ENCODE results near the gene NUAK1.

The NUAK1 gene

DNA sequence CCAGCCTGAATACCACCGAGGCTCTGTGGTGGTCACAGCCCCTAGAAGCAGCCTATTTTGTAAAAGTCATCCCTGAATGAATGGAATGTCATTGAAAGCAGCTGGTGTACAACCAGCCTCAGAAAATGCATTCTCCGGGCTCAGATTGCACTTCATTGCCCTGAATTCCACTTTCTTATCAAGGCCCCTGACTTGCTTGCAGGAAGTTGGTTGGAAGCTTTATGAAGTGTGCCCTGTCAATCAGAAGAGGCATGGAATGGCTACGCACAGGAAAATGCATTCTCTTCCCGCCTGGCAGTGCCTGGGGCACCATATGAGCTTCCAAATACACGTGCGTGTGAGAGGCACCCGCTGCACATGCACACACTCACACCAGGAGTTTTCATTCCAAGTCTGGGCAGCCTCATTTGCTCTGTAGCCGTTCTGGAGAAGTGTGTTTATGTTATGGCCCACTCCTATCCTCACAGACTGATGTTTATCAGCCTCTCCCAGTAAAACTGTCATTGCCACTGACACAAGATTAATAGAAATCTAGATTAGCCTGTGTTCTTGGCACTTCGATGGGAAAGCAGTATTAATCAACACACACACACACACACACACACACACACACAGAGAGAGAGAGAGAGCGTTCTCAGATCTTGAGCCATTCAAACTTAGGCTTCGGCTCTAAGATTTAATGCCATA lies 63.9 kb downstream of the NUAK1 start:
- DNase-seq = peak; percentile 45
- in situ Hi-C loops (cut with HindIII; ENCODE audit: low pct_ligation_motif_present, low pct_unique_long_range_greater_than_20kb, low sequenced_read_pairs) = no loop called here

DNA sequence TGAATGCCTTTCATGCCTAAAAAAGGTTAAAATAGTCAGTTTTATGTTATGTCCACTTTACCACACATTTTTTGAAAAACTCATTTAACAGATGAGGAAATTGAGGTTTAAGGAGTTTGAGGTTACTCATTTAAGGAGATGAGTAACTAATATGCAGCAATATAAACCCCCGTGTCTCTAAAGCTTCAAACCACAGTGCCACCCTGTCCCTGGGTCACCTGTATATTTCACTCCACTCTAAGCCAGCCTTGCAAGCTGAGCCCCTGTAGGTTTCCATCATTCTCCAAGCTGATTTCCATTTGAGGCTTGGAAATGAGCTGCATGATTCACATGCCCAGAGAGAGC lies 64.4 kb downstream of the NUAK1 start:
- in situ Hi-C loops (cut with HindIII; ENCODE audit: low pct_ligation_motif_present, low pct_unique_long_range_greater_than_20kb, low sequenced_read_pairs) = no loop called here
- no peak for DNase-seq

DNA sequence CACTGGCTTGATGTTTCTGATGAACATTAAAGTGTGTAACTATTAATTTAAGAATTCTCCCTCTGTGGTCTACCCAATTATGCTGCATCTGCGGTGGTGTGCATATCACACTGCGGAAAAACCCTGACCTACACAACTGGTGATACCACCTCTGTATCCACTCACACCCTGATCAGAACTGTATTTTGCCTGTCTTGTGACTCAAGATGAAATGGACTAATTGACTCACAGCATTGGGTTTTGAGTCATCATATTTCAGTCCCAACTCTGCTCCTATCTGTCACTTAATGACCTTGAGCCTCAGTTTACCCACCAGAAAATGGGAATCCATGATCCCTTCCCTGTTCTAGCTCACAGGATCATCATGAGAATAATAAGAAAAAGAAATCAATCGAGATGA lies 65.6 kb downstream of the NUAK1 start:
- in situ Hi-C loops (cut with HindIII; ENCODE audit: low pct_ligation_motif_present, low pct_unique_long_range_greater_than_20kb, low sequenced_read_pairs) = no loop called here

DNA sequence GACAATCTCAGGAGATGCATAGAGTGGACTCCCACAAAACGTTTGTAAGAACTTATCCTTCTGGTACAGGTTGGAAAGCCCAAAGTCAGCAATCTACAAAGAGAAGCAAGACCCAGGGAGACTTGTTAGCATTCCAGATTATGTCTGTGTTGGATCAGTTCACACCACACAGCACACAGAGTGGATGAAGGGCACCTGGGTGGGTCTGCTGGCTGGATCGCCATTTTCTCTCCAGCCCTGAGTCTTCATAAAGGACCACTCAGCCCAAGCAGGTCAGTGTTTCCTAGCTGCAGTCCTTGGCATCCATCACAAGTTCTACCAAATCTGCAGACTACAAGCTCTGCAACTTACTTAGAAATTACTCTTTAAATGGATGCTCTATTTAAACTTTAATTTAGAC lies 66.0 kb downstream of the NUAK1 start:
- in situ Hi-C loops (cut with HindIII; ENCODE audit: low pct_ligation_motif_present, low pct_unique_long_range_greater_than_20kb, low sequenced_read_pairs) = no loop called here
- no peak for DNase-seq

More for the DNA sequence above, 65.6 kb downstream of the NUAK1 start:
- DNase-seq = no peak

DNA sequence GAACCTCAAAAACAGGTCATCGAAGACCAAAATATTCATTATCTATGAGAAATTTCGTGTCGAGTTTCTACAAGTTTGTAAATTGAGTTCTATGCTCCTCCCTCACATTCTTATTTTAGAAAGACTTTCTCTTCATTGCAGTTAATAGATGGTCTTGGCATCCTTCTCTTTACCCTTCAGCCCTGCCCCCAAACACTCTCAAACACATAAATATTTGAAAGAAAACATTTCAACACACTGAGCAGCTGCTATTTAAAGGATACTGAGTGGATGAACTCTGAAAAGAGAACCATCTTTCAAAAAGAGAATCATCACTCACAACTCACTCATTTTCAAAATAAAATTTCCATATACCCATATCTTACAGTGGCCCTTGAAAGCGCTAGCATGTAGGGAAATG lies 67.1 kb downstream of the NUAK1 start:
- no peak for DNase-seq
- in situ Hi-C loops (cut with HindIII; ENCODE audit: low pct_ligation_motif_present, low pct_unique_long_range_greater_than_20kb, low sequenced_read_pairs) = no loop called here

DNA sequence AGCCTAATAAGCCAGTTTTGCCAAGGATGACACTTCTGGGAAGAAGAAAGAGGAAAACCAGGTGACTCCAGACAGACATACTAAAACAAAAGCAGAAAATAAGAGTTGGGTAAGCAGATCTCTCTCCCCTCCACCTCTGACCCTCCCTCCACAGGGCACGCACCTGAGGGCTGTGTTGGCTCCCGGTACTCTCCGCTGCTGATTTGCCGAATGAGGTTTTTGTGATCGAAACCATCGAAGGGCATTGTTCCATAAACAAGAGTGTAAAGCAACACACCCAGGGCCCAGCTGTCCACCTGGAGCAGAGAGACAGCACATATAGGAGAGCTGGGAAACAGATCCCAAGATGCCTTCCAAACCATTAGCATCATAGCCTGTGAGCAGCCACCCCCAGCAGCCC lies 68.1 kb downstream of the NUAK1 start:
- in situ Hi-C loops (cut with HindIII; ENCODE audit: low pct_ligation_motif_present, low pct_unique_long_range_greater_than_20kb, low sequenced_read_pairs) = no loop called here
- no peak for DNase-seq

DNA sequence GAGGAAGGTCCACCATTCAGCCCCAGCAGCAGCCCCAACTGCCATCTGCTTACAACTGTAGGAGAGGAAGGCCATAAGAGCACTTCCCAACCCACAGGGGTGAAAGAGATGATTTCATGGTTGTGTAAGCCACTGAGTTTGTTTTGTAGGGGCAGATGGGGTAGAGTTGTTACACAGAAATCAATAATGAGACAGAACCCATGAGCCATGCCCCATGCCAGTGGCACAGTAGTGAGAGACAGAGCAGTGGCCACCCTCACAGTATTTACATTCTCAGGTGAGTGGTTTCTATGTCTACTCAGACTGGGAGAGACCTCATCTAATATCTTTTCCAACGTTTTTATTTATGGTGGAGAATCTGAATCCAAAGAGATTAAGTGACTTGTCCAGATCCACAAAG lies 68.6 kb downstream of the NUAK1 start:
- no peak for DNase-seq
- in situ Hi-C loops (cut with HindIII; ENCODE audit: low pct_ligation_motif_present, low pct_unique_long_range_greater_than_20kb, low sequenced_read_pairs) = no loop called here

DNA sequence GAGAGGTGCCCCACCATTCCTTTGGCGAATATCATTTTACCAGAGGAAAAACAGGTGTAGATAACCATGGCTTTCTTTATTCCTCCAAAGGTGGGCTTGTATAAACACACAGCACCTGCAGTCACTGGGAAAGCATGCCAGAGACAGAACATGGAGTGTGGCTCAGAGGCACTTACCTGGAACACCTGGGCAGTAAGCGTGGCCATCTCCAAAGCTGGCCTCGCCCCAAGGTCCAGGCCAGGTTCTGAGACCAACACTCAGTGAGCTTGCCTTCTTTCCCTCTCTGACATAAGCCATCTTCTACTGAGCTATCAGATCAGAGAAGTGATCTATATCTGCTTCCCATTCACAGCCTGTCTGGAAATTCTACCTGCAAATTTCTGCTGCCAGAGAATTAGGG lies 70.5 kb downstream of the NUAK1 start:
- DNase-seq = no peak
- in situ Hi-C loops (cut with HindIII; ENCODE audit: low pct_ligation_motif_present, low pct_unique_long_range_greater_than_20kb, low sequenced_read_pairs) = no loop called here

DNA sequence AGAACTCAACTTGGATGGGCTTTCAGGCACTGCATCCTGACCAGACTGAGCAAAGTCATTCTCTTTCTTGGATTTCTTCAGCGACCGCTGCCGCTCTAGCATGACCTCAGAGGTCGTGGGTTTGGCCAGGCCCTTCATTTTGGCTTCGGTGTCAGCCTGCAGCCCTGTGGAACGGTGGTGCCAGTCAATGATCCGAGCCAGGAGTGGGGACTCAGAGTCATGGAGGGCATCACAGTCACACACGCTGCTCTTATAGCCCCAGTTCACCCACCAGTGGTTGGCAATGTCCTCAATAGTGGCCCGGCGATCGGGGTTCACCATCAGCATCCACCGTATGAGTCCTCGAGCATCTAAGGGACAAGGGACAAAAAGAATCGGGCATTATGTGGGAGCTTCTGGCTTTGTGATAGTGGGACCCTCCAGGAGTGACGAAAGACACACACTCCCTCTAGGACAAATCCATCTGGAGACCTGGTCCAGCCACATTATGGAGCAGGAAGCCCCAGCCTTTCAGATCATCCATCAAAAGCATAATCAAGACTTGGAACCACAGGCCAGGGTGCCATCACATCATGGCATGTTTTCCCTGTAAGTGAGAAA lies 71.0 kb downstream of the NUAK1 start:
- in situ Hi-C loops (cut with HindIII; ENCODE audit: low pct_ligation_motif_present, low pct_unique_long_range_greater_than_20kb, low sequenced_read_pairs) = no loop called here

DNA sequence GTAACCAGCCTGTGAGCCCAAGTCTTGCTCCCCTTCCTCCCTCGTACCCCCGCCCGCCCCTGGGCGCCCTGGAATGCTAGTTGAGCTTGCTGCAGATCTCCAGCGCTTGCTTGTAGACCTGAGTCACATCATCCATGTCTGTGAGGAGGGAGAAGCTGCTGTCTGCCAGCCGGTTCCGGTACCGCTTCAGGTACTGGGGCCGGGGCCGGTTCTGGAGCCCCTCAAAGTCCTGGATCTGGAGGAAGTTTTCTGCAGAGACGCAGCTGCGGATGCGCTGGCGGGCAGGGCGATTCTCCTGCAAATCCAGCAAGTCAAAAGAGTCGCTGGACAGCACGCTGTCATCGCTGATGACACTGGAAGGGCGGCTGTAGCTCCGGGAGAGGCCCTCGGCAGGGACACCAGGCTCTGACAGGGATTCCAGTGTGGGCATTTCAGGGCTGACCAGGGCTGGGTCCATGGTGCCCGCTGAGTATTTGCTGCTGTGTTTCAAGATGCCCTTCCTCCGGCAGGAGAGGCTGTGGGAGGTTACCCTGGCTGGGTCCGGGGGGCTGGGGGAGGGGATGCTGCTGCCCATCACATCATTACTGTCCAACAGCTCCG lies 71.9 kb downstream of the NUAK1 start:
- no peak for DNase-seq
- in situ Hi-C loops (cut with HindIII; ENCODE audit: low pct_ligation_motif_present, low pct_unique_long_range_greater_than_20kb, low sequenced_read_pairs) = no loop called here

More for the DNA sequence above, 71.0 kb downstream of the NUAK1 start:
- DNase-seq = no peak

DNA sequence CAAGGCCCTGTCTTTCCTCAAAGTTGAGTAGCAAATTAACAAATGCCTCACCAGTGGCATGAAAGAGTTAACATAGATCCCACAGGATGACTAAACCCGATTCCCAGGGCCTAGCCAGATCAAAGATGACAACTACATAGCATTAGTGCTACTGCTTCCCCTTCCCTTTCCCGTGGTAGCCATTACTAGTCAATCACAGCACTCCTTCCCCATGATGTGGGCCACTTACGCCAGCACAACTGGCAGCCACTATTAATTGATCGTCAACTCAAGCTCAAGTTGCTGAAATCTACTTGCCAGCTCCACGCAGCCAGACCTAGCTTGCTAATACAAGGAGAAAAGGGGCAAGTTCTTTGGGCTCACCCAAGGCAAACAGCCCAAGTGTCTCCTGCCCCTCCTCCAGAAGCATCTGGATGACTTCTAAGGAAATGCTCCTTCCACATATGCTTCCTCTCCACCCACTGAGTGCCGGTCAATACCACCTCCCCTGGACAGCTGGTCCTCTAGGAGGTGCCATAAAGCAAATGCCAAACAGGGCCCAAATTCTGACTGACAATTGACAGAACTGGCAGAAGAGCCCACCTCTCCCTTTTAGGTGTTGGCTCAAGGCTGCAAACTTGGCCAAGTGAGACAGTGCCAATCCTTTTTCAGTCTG lies 72.6 kb downstream of the NUAK1 start:
- no peak for DNase-seq
- in situ Hi-C loops (cut with HindIII; ENCODE audit: low pct_ligation_motif_present, low pct_unique_long_range_greater_than_20kb, low sequenced_read_pairs) = no loop called here

DNA sequence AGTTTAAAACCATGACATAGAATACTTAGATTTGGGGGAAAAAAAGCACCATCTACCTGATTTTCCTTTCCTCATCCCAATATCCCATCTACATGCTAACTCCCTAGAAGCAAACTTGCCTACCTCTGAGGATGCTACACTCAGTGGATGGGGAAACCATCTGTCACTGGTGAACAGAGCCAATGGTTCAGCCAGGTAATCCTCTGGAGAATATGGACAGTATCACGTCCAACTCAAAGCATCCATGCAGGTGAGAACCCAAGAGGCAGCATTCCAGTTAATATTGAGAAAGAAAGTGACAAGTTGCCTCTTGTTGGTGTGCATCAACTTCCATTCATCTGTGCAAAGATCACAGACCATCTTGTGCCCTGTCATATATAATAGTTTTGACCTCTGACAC lies 73.2 kb downstream of the NUAK1 start:
- in situ Hi-C loops (cut with HindIII; ENCODE audit: low pct_ligation_motif_present, low pct_unique_long_range_greater_than_20kb, low sequenced_read_pairs) = no loop called here
- no peak for DNase-seq

DNA sequence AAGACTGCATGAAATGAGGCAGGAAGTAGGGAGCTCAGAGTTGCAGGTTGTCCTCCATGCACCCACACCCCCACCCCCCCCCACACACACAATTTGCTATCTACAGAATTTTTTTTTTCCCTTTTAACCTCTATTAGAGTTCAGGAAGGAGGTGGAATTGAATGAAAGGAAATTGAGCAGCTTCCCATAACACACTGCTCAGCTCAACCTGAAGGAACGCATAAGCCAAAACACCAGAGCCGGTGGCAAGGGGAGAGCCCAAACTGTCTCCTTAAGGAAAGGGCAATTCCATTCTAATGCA lies 74.1 kb downstream of the NUAK1 start:
- DNase-seq = no peak
- in situ Hi-C loops (cut with HindIII; ENCODE audit: low pct_ligation_motif_present, low pct_unique_long_range_greater_than_20kb, low sequenced_read_pairs) = no loop called here

DNA sequence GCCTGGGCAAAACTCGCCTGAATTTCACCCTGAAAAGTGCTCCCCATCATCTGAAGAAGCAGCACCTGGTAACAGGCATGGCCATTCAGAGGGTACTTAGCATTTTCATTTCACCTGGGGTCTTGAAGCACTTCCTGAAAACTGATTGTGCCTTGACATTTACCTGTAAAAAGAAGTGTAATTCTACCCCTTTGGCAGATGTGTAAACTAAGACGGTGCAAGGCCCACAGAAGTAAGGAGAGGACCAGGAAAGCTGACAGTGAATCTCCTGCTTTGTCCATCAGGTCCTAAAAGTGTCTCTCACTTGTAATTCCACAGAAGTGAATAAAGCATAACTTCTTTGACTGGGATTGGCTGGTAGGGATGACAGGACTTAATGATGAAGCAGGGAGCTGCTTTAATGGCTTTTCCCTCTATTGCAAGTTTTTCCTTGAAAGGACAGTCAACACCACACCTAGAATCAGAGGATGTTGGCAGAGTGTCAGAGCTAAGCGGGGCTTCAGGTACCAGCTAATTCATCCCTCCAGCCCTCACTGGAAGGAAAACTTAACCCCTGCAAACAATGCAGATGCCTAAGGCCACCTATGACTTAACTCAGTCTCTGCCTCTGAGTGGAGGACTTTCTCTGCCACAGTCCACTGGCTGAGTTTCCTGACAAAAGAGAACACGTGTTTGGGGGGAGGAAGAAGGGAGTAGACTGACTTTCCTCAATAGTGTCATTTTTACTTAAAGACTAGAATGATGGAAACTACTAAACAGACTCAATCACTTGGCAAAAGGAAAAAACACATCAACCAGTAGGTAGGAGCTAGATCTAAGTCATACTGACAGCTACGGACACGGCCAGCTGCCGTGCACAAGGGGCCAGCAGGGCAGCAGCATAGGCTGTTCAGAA lies 74.7 kb downstream of the NUAK1 start:
- no peak for DNase-seq
- in situ Hi-C loops (cut with HindIII; ENCODE audit: low pct_ligation_motif_present, low pct_unique_long_range_greater_than_20kb, low sequenced_read_pairs) = no loop called here

DNA sequence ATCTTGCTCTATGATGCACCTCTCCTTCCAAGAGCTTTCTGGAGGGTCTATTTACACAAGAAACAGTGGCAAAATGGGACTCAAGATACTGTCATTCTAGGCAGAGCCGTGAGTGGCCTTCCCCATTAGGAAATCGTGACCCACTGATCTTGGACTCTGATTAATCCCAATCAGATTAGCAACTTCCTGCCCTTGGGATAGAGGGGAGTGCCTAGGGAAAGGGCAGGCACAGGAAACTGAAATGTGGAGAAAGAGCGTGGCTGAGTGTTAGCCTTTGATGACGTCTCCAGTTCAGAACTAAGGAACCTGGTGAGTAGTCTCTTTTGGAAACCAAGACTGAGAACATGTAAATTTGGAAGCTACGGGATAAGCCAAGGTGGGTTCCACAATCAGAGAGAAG lies 76.1 kb downstream of the NUAK1 start:
- DNase-seq = no peak
- in situ Hi-C loops (cut with HindIII; ENCODE audit: low pct_ligation_motif_present, low pct_unique_long_range_greater_than_20kb, low sequenced_read_pairs) = no loop called here

DNA sequence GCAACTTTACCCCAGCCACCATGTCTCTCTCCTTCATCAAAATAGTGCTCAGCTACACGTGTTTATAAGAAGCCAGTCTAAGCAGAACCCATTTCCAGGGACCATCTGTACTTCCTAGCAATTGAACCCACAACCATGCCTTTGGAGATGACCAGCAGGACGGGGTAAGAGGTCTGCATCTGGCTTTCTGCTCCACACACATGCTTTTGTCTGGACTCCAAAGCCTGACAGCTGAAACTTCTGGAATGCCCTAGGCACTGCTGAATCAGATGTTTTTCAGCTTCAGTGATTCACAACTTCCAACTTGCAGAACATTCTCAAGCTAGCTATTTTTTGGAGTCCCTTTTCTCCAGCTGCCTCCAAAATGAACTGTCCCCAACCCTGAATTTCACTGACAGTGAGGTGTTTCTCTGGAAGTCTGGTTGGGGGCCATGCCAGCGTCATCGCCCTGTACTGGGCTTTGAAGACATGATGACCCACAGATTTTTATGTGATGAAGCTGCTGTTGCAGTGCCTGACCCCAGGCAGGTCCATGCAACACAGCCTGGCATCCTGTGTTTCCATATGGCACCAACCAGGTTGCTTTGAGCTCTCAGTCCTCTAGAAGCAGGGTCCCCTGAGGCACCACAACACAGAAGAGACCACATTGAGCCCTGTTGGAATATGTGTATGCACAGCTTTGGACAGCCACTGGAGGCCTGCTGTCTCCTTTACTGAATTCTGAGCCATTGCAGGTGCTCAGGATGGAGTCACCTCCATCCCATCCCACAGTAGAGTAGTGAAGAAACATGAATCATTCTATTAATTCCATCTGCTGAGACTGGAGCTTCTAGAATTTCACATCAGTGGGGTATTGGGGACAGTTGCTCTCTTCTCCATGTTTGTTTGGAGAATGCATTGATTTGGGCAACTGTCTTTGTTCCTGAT lies 80.2 kb downstream of the NUAK1 start:
- no peak for DNase-seq
- in situ Hi-C loops (cut with HindIII; ENCODE audit: low pct_ligation_motif_present, low pct_unique_long_range_greater_than_20kb, low sequenced_read_pairs) = no loop called here

DNA sequence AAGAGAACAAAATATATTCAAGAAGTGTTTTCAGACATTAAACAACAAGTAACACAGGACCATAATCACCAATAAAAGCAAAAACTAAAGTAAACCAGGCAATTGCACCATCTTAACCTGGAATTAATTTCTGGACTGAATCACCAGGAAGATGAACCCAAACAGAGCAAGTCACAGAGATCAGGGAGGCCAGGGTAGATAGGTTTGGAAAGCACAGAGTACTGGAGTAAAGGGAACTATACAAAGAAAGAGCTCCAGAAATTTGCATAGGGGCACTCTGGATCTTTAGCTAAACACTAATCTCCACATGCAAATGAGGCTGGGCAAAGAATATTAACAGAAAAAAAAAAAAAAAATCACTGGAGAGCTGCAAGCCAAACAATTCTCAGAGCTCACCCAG lies 84.7 kb downstream of the NUAK1 start:
- in situ Hi-C loops (cut with HindIII; ENCODE audit: low pct_ligation_motif_present, low pct_unique_long_range_greater_than_20kb, low sequenced_read_pairs) = no loop called here
- no peak for DNase-seq

DNA sequence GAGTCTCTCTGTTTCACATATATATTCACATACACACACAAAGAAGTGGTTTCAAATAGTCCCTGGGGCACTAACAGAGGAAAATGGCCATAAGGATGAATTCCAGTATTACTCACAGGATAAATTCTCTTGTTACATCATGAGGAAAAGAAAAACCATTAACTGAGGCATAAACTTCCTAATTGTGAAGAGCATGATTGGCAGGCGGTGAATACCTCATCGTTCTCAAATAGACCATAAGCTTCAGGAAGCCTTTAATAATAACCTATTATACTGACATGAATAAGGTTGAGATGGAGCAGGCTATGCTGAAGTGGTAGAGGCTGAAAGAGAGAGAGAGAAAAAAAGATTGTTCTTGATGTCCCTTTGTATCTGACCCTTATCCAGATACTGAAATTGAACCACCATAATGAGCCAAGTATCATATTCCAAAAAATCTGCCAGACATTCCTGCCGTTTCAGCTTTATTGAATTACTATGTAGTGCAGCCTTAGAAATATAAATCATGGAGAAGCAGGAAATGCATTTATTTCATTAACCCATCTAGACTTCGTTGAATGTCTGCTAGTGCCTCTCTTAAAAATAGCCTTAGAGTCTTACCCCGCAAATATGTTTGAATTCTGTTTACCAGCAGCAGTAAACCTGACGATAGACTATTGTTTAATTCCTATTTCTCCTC lies 86.8 kb downstream of the NUAK1 start:
- in situ Hi-C loops (cut with HindIII; ENCODE audit: low pct_ligation_motif_present, low pct_unique_long_range_greater_than_20kb, low sequenced_read_pairs) = no loop called here

More for the DNA sequence above, 86.8 kb downstream of the NUAK1 start:
- no peak for DNase-seq

All from ACHN (cell line).